Stomach (tissue), 19 donors: Measurements from ENCODE around the gene PARP9. TPM values are rescaled to one million over a fixed set of nuclear protein-coding genes. Genes with fewer than 3 reads are reported as not detected.

Source experiments
- DNase-seq, 2 donors: peaks; one replicate each; pipeline versions ENCODE4 v3.0.0 to v3.0.0-alpha.2; 2013 to 2019
- H3K27ac ChIP-seq, 5 donors: fragments of 200-600 bp in 4 of 5; sonication (generic) in 4 of 5; one replicate each; pipeline ENCODE4 v1.5.1; 2013 to 2019; ENCODE audit warnings: mild to moderate bottlenecking in 1 of 5, moderate library complexity in 1 of 5
- H3K27me3 ChIP-seq, 3 donors: fragments of 200-600 bp; sonication (generic); one replicate each; pipeline ENCODE4 v1.5.1; 2017 to 2019; ENCODE audit warnings: mixed run types in 1 of 3
- H3K36me3 ChIP-seq, 4 donors: fragments of 200-600 bp; sonication (generic); 1 replicate in 3 of 4; 2 replicates in 1 of 4; pipeline ENCODE4 v1.5.1; 2016 to 2019
- H3K4me1 ChIP-seq, 4 donors: fragments of 200-600 bp; sonication (generic); one replicate each; pipeline ENCODE4 v1.5.1; 2016 to 2019
- H3K4me3 ChIP-seq, 4 donors: fragments of 200-600 bp; sonication (generic) in 3 of 4; one replicate each; pipeline ENCODE4 v1.5.1; 2016 to 2019; ENCODE audit warnings: mild to moderate bottlenecking in 1 of 4
- H3K9me3 ChIP-seq, 4 donors: fragments of 200-600 bp; sonication (generic); one replicate each; pipeline ENCODE4 v1.5.1; 2016 to 2019
- CTCF ChIP-seq, 7 experiments: fragments of 450-650 bp in 4 of 7; fragments of 200-600 bp in 3 of 7; sonication (generic) in 3 of 7; IDR thresholded peaks; one replicate each; pipeline ENCODE4 v1.5.1; 2016 to 2019; ENCODE audit warnings: antibody characterized with exemption in 7 of 7, control low read depth in 2 of 7, mild to moderate bottlenecking in 1 of 7
- EP300 ChIP-seq: sonication (generic); formaldehyde crosslinking; IDR thresholded peaks from one replicate; pipeline ENCODE4 v1.6.1; 2017; ENCODE audit warnings: antibody characterized with exemption
- POLR2A ChIP-seq, 4 donors: fragments of 450-650 bp; IDR thresholded peaks; one replicate each; pipeline ENCODE4 v1.6.1; 2016; ENCODE audit warnings: antibody characterized with exemption in 4 of 4, control low read depth in 2 of 4, mild to moderate bottlenecking in 1 of 4, moderate library complexity in 1 of 4
- POLR2AphosphoS5 ChIP-seq, 3 donors: sonication (generic); formaldehyde crosslinking; IDR thresholded peaks; one replicate each; pipeline ENCODE4 v1.6.1; 2016; ENCODE audit warnings: antibody characterized with exemption in 3 of 3
- WGBS, 5 donors: extraction: QIAGEN DNeasy Blood & Tissue Kit in 3 of 5; methylation state at CpG; one replicate each; pipeline versions ENCODE4 v1.1.5 to v1.1.7; 2013 to 2018; 5-methylcytosine and 5-hydroxymethylcytosine counted together
- intact Hi-C: fragments of 100-400 bp; cut with DNase I; formaldehyde crosslinking; loops from one replicate; pipeline ENCODE4 v1.15.1; 2023; ENCODE audit warnings: low total_unique reads
- long read RNA-seq, 10 donors: transcript quantifications; one replicate each; lab custom pipeline, GENCODE V29; 2026
- polyA plus RNA-seq, 3 donors: library from polyadenylated mRNA; stranded (reverse); fragments of 200-250 nt; gene quantifications; one replicate each; pipeline ENCODE4 v1.2.3, GENCODE V29; 2013
- total RNA-seq, 5 donors: library from RNA; depleted of rRNA; stranded (reverse); fragments of >200 nt; gene quantifications; one replicate each; pipeline versions ENCODE4 v1.1.0 to v1.2.3, GENCODE V29; 2014 to 2016
- donor health status: healthy with polysubstance abuse.
- donor health status: Bipolar disorder and iron deficiency.
- donor health status: healthy.

The PARP9 gene
- 10 to 100 TPM in 4 of 5 donors, 1 to 10 TPM in 1; 1.4 to 42.6 (median 23.9) TPM for total RNA-seq
- polyA plus RNA-seq = 10 to 100 TPM; 19.5 to 26.5 (median 21.4) TPM
- long read RNA-seq, donor 1 = 0 reads
- long read RNA-seq, donor 2, partial matches to known transcripts = 0 of 6 reads
- long read RNA-seq, donor 2, other reads (novel, unspliced or antisense) = 6 of 6 reads
- long read RNA-seq, donor 3 = 0 reads
- long read RNA-seq, donor 4 = 0 reads
- long read RNA-seq, donor 5 = 0 reads
- long read RNA-seq, donor 6 = 0 reads
- long read RNA-seq, donor 7 = 0 reads
- long read RNA-seq, donor 8, partial matches to known transcripts = 39 of 39 reads
- long read RNA-seq, donor 8, other reads (novel, unspliced or antisense) = 0 of 39 reads
- long read RNA-seq, donor 9 = 0 reads
- long read RNA-seq, donor 10 = 0 reads

- H3K9me3 ChIP-seq = no peaks in the 10 kb centered on the region
- peaks cover 27 to 79% (median 51%) of the 10 kb centered on the region in 4 donors for H3K4me1 ChIP-seq
- H3K27me3 ChIP-seq = no peaks in the 10 kb centered on the region
- TF ChIP-seq POLR2AphosphoS5 (IDR thresholded peaks at IDR 0.05) (peak; percentile 60 to 95 (median 89)), CTCF (IDR thresholded peaks at IDR 0.05) (no peak), EP300 (peak; percentile 5), POLR2A (IDR thresholded peaks at IDR 0.05) (peak in 1 of 4 donors; percentile 43)
- 0 to 1% (median 0%) methylated on average over 29 to 56 of the region's 56 CpGs for WGBS, 5 donors
- H3K36me3 ChIP-seq = peaks cover 15 to 45% (median 40%) of the 10 kb centered on the region in 4 donors
- H3K4me3 ChIP-seq = peak within 1 kb of the TSS; percentile 68 to 82 (median 74)
- intact Hi-C loops = loop anchor here (5.0 kb wide), 1 partner anchor 113 kb away; no protein-coding TSS in a partner anchor
- peak within 1 kb of the TSS; percentile 92 to 97 (median 96) for H3K27ac ChIP-seq
- DNase-seq = peak; percentile 85 to 96
Measured at GRCh38 chr3:122564155-122564912, at the start of gene PARP9, which contains the start of gene DTX3L. Gene PARP9 (minus strand): TSS chr3:122564300. CDS start chr3:122559620, 4,680 bp downstream. Gene DTX3L (plus strand): TSS chr3:122564338. CDS start chr3:122564427, 89 bp downstream.

GRCh38 chr3:122612696-122613095 lies 48.6 kb upstream of the PARP9 start:
- DNase-seq = no peak
- H3K27me3 ChIP-seq = no peaks in the 10 kb centered on the region
- no peaks in the 10 kb centered on the region for H3K36me3 ChIP-seq
- no peak overlapping the region for H3K27ac ChIP-seq
- intact Hi-C loops = no loop called here
- H3K4me3 ChIP-seq = no peak overlapping the region
- no peak for TF ChIP-seq EP300
- no peak for TF ChIP-seq POLR2A (IDR thresholded peaks at IDR 0.05)
- TF ChIP-seq POLR2AphosphoS5 (IDR thresholded peaks at IDR 0.05) = no peak
- no peak for TF ChIP-seq CTCF (IDR thresholded peaks at IDR 0.05)
- no peaks in the 10 kb centered on the region for H3K9me3 ChIP-seq
- no peaks in the 10 kb centered on the region for H3K4me1 ChIP-seq
- WGBS, 5 donors = 80 to 86% (median 83%) methylated on average over 5 of the region's 5 CpGs

GRCh38 chr3:122609798-122610559 lies 45.9 kb upstream of the PARP9 start:
- WGBS, 5 donors = 68 to 85% (median 82%) methylated on average over 7 of the region's 7 CpGs

More at GRCh38 chr3:122609798-122610559, 45.9 kb upstream of the PARP9 start:
- Histone ChIP-seq H3K36me3 (no peaks in the 10 kb centered on the region), H3K9me3 (no peaks in the 10 kb centered on the region), H3K27ac (no peak overlapping the region), H3K4me3 (no peak overlapping the region), H3K4me1 (no peaks in the 10 kb centered on the region), H3K27me3 (no peaks in the 10 kb centered on the region)
- intact Hi-C loops = no loop called here
- no peak for DNase-seq
- no peak for TF ChIP-seq POLR2A (IDR thresholded peaks at IDR 0.05)
- TF ChIP-seq POLR2AphosphoS5 (IDR thresholded peaks at IDR 0.05) = no peak
- no peak for TF ChIP-seq EP300
- no peak for TF ChIP-seq CTCF (IDR thresholded peaks at IDR 0.05)
